ENCODE results near the gene PKDREJ.

- TF ChIP-seq POLR2AphosphoS5 (IDR thresholded peaks at IDR 0.05; ENCODE audit: insufficient read depth in 1 of 2, low read depth in 1 of 2) (no peak), CTCF (IDR thresholded peaks at IDR 0.05) (no peak)
These were observed 15.8 kb upstream of the PKDREJ start for GRCh38 chr22:46278656-46279645.

Measured in vagina (tissue), 2 donors.